Peyer's patch (tissue), 4 donors: ENCODE measurements around the gene EGLN3.

Source experiments
- POLR2A ChIP-seq, 2 donors: fragments of 450-650 bp; IDR thresholded peaks; one replicate each; pipeline ENCODE4 v1.5.1; 2017; ENCODE audit warnings: antibody characterized with exemption in 2 of 2, mild to moderate bottlenecking in 2 of 2, moderate library complexity in 2 of 2
- TF ChIP-seq, protein P1 (sequence below), 6 experiments: fragments of 450-650 bp in 4 of 6; fragments of 200-600 bp in 2 of 6; sonication (generic) in 1 of 6; IDR thresholded peaks; one replicate each; pipeline ENCODE4 v1.5.1; 2017 to 2019; ENCODE audit warnings: antibody characterized with exemption in 6 of 6, mild to moderate bottlenecking in 3 of 6, moderate library complexity in 1 of 6

DNA sequence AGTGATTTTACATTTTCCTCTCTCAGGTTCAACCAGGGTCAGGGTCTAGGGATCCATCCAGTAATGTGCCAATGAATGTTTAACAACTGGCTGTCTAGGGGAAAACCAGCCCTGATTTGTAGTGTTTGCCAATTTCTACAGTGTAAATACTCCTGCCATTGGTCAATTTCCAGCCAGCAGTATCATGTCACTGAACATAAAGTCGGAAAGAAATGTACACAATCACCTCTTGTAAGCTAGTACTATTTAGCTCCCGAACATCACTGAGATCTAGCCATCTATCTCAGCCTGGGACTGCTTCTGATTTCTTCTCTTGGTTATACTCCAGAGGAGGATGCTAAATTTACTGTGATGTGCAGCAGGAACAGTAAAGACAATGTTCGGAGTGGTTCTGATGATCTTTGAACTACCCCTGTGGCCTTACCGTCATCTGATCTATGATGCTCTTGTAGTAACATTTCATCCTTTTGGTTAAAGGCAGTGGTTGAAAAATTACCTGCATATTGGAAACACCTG lies 36.7 kb upstream of the EGLN3 start:
- TF ChIP-seq, protein P1, sequence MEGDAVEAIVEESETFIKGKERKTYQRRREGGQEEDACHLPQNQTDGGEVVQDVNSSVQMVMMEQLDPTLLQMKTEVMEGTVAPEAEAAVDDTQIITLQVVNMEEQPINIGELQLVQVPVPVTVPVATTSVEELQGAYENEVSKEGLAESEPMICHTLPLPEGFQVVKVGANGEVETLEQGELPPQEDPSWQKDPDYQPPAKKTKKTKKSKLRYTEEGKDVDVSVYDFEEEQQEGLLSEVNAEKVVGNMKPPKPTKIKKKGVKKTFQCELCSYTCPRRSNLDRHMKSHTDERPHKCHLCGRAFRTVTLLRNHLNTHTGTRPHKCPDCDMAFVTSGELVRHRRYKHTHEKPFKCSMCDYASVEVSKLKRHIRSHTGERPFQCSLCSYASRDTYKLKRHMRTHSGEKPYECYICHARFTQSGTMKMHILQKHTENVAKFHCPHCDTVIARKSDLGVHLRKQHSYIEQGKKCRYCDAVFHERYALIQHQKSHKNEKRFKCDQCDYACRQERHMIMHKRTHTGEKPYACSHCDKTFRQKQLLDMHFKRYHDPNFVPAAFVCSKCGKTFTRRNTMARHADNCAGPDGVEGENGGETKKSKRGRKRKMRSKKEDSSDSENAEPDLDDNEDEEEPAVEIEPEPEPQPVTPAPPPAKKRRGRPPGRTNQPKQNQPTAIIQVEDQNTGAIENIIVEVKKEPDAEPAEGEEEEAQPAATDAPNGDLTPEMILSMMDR (IDR thresholded peaks at IDR 0.05): no peak
- TF ChIP-seq POLR2A (IDR thresholded peaks at IDR 0.05): no peak
